CD14-positive monocyte (primary cell): Measurements from ENCODE around the gene ANO6. TPM values are rescaled to one million over a fixed set of nuclear protein-coding genes. Genes with fewer than 3 reads are reported as not detected.

Experiments
- DNase-seq, 3 donors: peaks; one replicate each; pipeline ENCODE4 v3.0.0-alpha.2; 2011 to 2022
- H2AFZ ChIP-seq: 2 replicates; pipeline ENCODE4 v1.6.0; 2012; ENCODE audit warnings: mild to moderate bottlenecking, low read depth, low read length, inconsistent platforms; ENCODE audit not compliant: insufficient read depth, poor library complexity, severe bottlenecking
- H3K27ac ChIP-seq, 2 donors: 1 replicate in 1 of 2; 2 replicates in 1 of 2; pipeline ENCODE4 v1.5.1; 2012 to 2013; ENCODE audit warnings: low read length in 2 of 2, control low read depth in 1 of 2, inconsistent platforms in 1 of 2, low read depth in 1 of 2, mild to moderate bottlenecking in 1 of 2
- H3K27me3 ChIP-seq, 2 donors: one replicate each; pipeline versions ENCODE4 v1.6.0 to v1.6.1; 2011 to 2013; ENCODE audit warnings: low read length in 2 of 2; ENCODE audit not compliant: control insufficient read depth in 2 of 2, insufficient read depth in 2 of 2
- H3K36me3 ChIP-seq, 2 donors: replicated peaks in 1 of 2; 1 replicate in 1 of 2; 2 replicates in 1 of 2; pipeline versions ENCODE4 v1.5.1 to v1.6.1; 2012 to 2013; ENCODE audit warnings: low read length in 2 of 2, control low read depth in 1 of 2, inconsistent platforms in 1 of 2, mild to moderate bottlenecking in 1 of 2; ENCODE audit not compliant: insufficient read depth in 2 of 2, control insufficient read depth in 1 of 2
- H3K4me1 ChIP-seq, 2 donors: 1 replicate in 1 of 2; 2 replicates in 1 of 2; pipeline versions ENCODE4 v1.5.1 to v1.6.1; 2012 to 2013; ENCODE audit warnings: low read length in 2 of 2, control low read depth in 1 of 2, inconsistent platforms in 1 of 2, mild to moderate bottlenecking in 1 of 2, moderate library complexity in 1 of 2; ENCODE audit not compliant: insufficient read depth in 2 of 2, control insufficient read depth in 1 of 2
- H3K4me2 ChIP-seq: replicated peaks from 2 replicates; pipeline ENCODE3; 2012; ENCODE audit warnings: low read length, moderate library complexity, mild to moderate bottlenecking; ENCODE audit not compliant: poor library complexity, severe bottlenecking; ENCODE audit errors: extremely low read depth
- H3K4me3 ChIP-seq, 3 experiments: fragments of 200-600 bp in 1 of 3; sonication (generic) in 1 of 3; replicated peaks in 1 of 3; 1 replicate in 2 of 3; 2 replicates in 1 of 3; pipeline ENCODE4 v1.5.1; 2011 to 2013; ENCODE audit warnings: low read length in 3 of 3, mild to moderate bottlenecking in 3 of 3, control low read depth in 2 of 3, low read depth in 2 of 3, inconsistent platforms in 1 of 3, moderate library complexity in 1 of 3
- H3K79me2 ChIP-seq: 2 replicates; pipeline ENCODE4 v1.6.0; 2012; ENCODE audit warnings: mild to moderate bottlenecking, control low read depth, inconsistent platforms, low read length, moderate library complexity; ENCODE audit not compliant: insufficient read depth
- H3K9ac ChIP-seq: 2 replicates; pipeline ENCODE4 v1.6.0; 2017; ENCODE audit warnings: low read length, mild to moderate bottlenecking; ENCODE audit not compliant: insufficient read depth, poor library complexity, severe bottlenecking
- H3K9me3 ChIP-seq, 2 donors: replicated peaks in 1 of 2; 1 replicate in 1 of 2; 2 replicates in 1 of 2; pipeline versions ENCODE4 v1.5.1 to v1.6.1; 2012 to 2013; ENCODE audit warnings: low read length in 2 of 2, control low read depth in 1 of 2; ENCODE audit not compliant: control insufficient read depth in 1 of 2, insufficient read depth in 1 of 2
- H4K20me1 ChIP-seq: 2 replicates; pipeline ENCODE4 v1.6.0; 2012; ENCODE audit warnings: mild to moderate bottlenecking, low read length, control low read depth, moderate library complexity; ENCODE audit not compliant: insufficient read depth
- H3K27ac Mint-ChIP-seq, 7 donors: one replicate each; pipeline ENCODE4 v1.8.0; 2020; ENCODE audit warnings: mild to moderate bottlenecking in 7 of 7, mixed read lengths in 7 of 7, moderate library complexity in 6 of 7, inconsistent platforms in 2 of 7
- H3K27me3 Mint-ChIP-seq, 3 donors: one replicate each; pipeline ENCODE4 v1.8.0; 2021 to 2022; ENCODE audit warnings: low read depth in 3 of 3, mild to moderate bottlenecking in 3 of 3, mixed read lengths in 3 of 3, moderate library complexity in 3 of 3, inconsistent platforms in 1 of 3
- H3K36me3 Mint-ChIP-seq, 2 donors: one replicate each; pipeline ENCODE4 v1.8.0; 2020; ENCODE audit warnings: mixed read lengths in 2 of 2, inconsistent platforms in 1 of 2, mild to moderate bottlenecking in 1 of 2
- H3K4me1 Mint-ChIP-seq: one replicate; pipeline ENCODE4 v1.8.0; 2020; ENCODE audit warnings: mild to moderate bottlenecking, mixed read lengths
- H3K4me3 Mint-ChIP-seq, 2 donors: one replicate each; pipeline ENCODE4 v1.8.0; 2020; ENCODE audit warnings: mild to moderate bottlenecking in 2 of 2, mixed read lengths in 2 of 2, moderate library complexity in 1 of 2
- H3K9me3 Mint-ChIP-seq, 7 donors: one replicate each; pipeline ENCODE4 v1.8.0; 2020 to 2022; ENCODE audit warnings: mixed read lengths in 7 of 7, mild to moderate bottlenecking in 6 of 7, moderate library complexity in 6 of 7, inconsistent platforms in 2 of 7
- WGBS: methylation state at CpG from one replicate; pipeline ENCODE4 v1.1.5; 2013; ENCODE audit warnings: missing lambda C conversion rate; ENCODE audit not compliant: insufficient coverage; 5-methylcytosine and 5-hydroxymethylcytosine counted together
- intact Hi-C, 2 donors: fragments of 100-400 bp; cut with micrococcal nuclease; formaldehyde crosslinking; loops; one replicate each; pipeline versions ENCODE4 v1.15.0 to v1.15.1; 2023
- polyA plus RNA-seq, 3 donors: library from polyadenylated mRNA; depleted of rRNA in 1 of 3; unstranded in 2 of 3; stranded (reverse) in 1 of 3; fragments of 300-500 nt in 2 of 3; fragments of >200 nt in 1 of 3; fragmentation: Illumina TruSeq in 2 of 3; gene quantifications; 1 replicate in 2 of 3; 2 replicates in 1 of 3; pipeline ENCODE4 v1.2.3, GENCODE V29; 2012 to 2021
- TF ChIP-seq, protein P1 (sequence below): fragments of 200-600 bp; IDR thresholded peaks from one replicate; pipeline ENCODE4 v1.8.0; 2022; ENCODE audit warnings: antibody characterized with exemption, mild to moderate bottlenecking

The ANO6 gene
- polyA plus RNA-seq, 3 donors = 20.2 to 48.7 (median 34.1) TPM

DNA sequence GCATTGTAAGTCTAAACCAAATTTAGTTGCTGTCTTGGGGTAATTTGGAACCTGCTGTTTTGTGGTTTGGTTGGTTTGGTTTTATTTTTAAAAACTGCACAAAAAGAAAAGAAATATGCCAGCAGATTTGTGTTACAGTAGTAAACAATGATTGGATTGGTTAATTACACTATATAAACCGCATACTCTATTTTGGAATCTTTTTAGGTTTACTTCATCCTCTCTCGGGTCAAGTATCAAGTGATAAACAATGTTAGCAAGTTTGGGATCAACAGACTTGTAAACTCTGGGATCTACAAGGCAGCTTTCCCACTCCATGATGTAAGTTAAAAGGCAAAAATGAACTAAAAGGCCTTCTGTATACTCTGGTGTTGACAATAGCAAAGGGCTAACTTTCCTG lies 132.4 kb downstream of the ANO6 start:
- Histone ChIP-seq H3K4me1 (no peaks in the 10 kb centered on the region), H3K27ac (no peak overlapping the region), H3K27me3 (no peaks in the 10 kb centered on the region), H3K4me2 (no peak overlapping the region), H4K20me1 (no peaks in the 10 kb centered on the region), H2AFZ (no peak overlapping the region), H3K79me2 (no peaks in the 10 kb centered on the region), H3K9me3 (no peaks in the 10 kb centered on the region), H3K36me3 (peaks cover 61 to 91% of the 10 kb centered on the region in 2 donors), H3K4me3 (no peak overlapping the region), H3K9ac (no peak overlapping the region)
- no peaks in the 10 kb centered on the region for H3K4me1 Mint-ChIP-seq
- DNase-seq = no peak
- peaks cover 0 to 5% (median 0%) of the 10 kb centered on the region in 7 donors for H3K9me3 Mint-ChIP-seq
- H3K27me3 Mint-ChIP-seq = no peaks in the 10 kb centered on the region
- TF ChIP-seq, protein P1, sequence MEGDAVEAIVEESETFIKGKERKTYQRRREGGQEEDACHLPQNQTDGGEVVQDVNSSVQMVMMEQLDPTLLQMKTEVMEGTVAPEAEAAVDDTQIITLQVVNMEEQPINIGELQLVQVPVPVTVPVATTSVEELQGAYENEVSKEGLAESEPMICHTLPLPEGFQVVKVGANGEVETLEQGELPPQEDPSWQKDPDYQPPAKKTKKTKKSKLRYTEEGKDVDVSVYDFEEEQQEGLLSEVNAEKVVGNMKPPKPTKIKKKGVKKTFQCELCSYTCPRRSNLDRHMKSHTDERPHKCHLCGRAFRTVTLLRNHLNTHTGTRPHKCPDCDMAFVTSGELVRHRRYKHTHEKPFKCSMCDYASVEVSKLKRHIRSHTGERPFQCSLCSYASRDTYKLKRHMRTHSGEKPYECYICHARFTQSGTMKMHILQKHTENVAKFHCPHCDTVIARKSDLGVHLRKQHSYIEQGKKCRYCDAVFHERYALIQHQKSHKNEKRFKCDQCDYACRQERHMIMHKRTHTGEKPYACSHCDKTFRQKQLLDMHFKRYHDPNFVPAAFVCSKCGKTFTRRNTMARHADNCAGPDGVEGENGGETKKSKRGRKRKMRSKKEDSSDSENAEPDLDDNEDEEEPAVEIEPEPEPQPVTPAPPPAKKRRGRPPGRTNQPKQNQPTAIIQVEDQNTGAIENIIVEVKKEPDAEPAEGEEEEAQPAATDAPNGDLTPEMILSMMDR = no peak
- no peak overlapping the region for H3K4me3 Mint-ChIP-seq
- intact Hi-C loops = no loop called here
- H3K27ac Mint-ChIP-seq = no peak overlapping the region
- WGBS = no CpG with 5 or more reads among the region's 2 CpGs
- peaks cover 62 to 78% of the 10 kb centered on the region in 2 donors for H3K36me3 Mint-ChIP-seq

DNA sequence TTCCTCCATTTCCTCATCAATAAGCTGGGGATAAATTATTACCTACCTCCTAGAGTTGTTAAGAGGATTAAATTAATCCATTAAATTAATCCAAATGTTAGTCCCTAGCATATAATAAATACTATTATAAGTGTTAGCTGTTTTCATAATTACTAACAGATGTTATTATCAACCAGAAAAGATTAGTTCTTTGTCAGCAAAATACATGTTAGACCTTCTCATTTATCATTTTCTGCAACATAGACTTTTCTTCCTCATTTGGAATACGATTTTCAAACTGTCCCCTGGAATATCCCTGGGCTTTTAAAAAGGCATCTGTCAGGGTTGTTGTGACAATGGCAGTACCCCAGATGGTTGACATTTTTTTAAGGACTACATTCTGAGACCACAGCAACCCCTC lies 133.1 kb downstream of the ANO6 start:
- DNase-seq = no peak
- Histone ChIP-seq H3K4me2 (no peak overlapping the region), H3K79me2 (no peaks in the 10 kb centered on the region), H2AFZ (no peak overlapping the region), H3K36me3 (peaks cover 61 to 91% of the 10 kb centered on the region in 2 donors), H3K4me1 (no peaks in the 10 kb centered on the region), H3K9ac (no peak overlapping the region), H4K20me1 (no peaks in the 10 kb centered on the region), H3K4me3 (no peak overlapping the region), H3K27ac (no peak overlapping the region), H3K27me3 (no peaks in the 10 kb centered on the region), H3K9me3 (no peaks in the 10 kb centered on the region)
- peaks cover 0 to 5% (median 0%) of the 10 kb centered on the region in 7 donors for H3K9me3 Mint-ChIP-seq
- TF ChIP-seq, protein P1 = no peak
- H3K4me1 Mint-ChIP-seq = no peaks in the 10 kb centered on the region
- H3K36me3 Mint-ChIP-seq = peaks cover 66 to 77% of the 10 kb centered on the region in 2 donors
- WGBS = no CpG with 5 or more reads among the region's 1 CpG
- intact Hi-C loops = no loop called here
- H3K27me3 Mint-ChIP-seq = no peaks in the 10 kb centered on the region
- no peak overlapping the region for H3K4me3 Mint-ChIP-seq
- no peak overlapping the region for H3K27ac Mint-ChIP-seq
